Fibroblast of lung (primary cell): ENCODE results near the gene VANGL1.

Experiments
- CTCF ChIP-seq, 2 donors: IDR thresholded peaks in 1 of 2; conservative IDR thresholded peaks in 1 of 2; 1 replicate in 1 of 2; 2 replicates in 1 of 2; pipeline ENCODE4 v1.5.1; 2011 to 2012; ENCODE audit warnings: low read length in 2 of 2, control low read depth in 1 of 2, inconsistent platforms in 1 of 2, low read depth in 1 of 2, mild to moderate bottlenecking in 1 of 2
- EZH2 ChIP-seq: IDR thresholded peaks from 2 replicates; pipeline ENCODE4 v1.5.1; 2012; ENCODE audit warnings: low read length, control low read depth, mild to moderate bottlenecking; ENCODE audit errors: missing control alignments

- no peak for TF ChIP-seq CTCF (conservative IDR thresholded peaks at IDR 0.05 in 1 of 2, IDR thresholded peaks at IDR 0.05 in 1 of 2; ENCODE audit: low read depth in 1 of 2, low read length in 2 of 2)
- TF ChIP-seq EZH2 = no peak
These were observed 90.5 kb downstream of the VANGL1 start for GRCh38 chr1:115732316-115732715.
